ENCODE results near the gene RERE.

DNA sequence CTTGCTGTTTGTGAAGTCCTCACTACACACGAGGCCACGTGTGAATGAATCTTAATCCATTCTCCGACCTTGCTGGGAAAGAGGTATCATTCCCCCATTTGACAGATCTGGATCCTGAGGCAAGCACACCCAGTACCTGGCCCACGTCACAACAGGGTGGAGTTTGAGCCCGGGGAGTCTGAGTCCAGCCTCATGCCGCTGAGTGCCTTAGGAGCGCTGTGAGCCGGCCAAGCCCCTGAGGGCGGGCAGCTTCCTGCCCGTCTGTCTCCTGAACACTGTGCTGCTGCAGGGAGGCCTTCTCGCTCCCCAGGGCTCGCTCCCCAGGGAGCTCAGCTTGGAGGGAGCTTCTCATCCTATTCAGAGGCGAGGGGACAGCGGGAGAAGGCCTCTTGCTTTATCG lies 469.8 kb downstream of the RERE start:
- TF ChIP-seq, protein P1, sequence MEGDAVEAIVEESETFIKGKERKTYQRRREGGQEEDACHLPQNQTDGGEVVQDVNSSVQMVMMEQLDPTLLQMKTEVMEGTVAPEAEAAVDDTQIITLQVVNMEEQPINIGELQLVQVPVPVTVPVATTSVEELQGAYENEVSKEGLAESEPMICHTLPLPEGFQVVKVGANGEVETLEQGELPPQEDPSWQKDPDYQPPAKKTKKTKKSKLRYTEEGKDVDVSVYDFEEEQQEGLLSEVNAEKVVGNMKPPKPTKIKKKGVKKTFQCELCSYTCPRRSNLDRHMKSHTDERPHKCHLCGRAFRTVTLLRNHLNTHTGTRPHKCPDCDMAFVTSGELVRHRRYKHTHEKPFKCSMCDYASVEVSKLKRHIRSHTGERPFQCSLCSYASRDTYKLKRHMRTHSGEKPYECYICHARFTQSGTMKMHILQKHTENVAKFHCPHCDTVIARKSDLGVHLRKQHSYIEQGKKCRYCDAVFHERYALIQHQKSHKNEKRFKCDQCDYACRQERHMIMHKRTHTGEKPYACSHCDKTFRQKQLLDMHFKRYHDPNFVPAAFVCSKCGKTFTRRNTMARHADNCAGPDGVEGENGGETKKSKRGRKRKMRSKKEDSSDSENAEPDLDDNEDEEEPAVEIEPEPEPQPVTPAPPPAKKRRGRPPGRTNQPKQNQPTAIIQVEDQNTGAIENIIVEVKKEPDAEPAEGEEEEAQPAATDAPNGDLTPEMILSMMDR (IDR thresholded peaks at IDR 0.05) = no peak
- TF ChIP-seq POLR2A (IDR thresholded peaks at IDR 0.05) = no peak

Measured in adrenal gland (tissue), 5 donors.